Measurements from ENCODE around the gene FAHD2A.
"Not testable (repeated sequence)": the region's sequence is repeated elsewhere in the genome, so short reads cannot be mapped to it uniquely, and the experiment has no call there.

FAHD2A gene

DNA sequence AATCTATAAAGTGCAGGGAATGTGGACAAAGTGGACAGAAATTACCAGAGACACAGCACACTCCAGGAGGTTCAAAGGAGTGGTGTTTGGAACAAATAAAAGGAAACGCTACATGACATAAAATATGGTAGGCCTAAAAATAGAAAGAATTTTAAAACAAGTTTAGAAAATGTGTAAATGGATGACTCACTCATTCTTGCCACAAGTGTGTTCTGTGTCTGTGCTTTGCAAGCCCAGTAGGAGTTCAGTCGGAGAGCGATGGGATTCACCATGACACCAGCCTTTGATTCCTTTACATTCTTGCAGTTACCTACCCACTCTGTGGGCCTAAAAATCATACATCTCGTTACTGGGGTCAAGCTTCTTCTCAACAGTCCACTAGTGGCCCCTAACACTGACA is 30.9 kb downstream of the FAHD2A start:
- not testable (repeated sequence) for DNase-seq (ENCODE audit: low read depth in 3 of 3, low spot score in 1 of 3)

DNA sequence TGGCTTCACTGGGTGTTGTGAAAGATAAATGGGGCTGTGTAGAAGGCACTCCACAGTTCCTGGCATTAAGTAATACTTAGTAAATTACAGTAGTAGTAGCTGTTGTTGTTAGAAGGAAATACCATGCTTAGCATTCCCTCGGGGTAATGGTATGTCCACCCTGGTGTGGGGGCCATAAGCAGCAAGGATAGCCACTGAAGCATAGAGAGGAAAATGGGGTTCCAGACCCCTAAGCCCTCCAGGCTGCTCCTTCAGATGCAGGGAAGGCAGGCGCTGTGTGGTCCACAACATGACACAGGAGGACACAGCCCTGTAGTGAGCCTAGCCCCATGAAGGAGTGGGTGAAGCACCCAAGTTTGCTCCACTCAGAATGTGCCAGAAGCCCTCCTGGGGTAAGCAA is 31.5 kb downstream of the FAHD2A start:
- DNase-seq (ENCODE audit: low read depth in 3 of 3, low spot score in 1 of 3): not testable (repeated sequence)

DNA sequence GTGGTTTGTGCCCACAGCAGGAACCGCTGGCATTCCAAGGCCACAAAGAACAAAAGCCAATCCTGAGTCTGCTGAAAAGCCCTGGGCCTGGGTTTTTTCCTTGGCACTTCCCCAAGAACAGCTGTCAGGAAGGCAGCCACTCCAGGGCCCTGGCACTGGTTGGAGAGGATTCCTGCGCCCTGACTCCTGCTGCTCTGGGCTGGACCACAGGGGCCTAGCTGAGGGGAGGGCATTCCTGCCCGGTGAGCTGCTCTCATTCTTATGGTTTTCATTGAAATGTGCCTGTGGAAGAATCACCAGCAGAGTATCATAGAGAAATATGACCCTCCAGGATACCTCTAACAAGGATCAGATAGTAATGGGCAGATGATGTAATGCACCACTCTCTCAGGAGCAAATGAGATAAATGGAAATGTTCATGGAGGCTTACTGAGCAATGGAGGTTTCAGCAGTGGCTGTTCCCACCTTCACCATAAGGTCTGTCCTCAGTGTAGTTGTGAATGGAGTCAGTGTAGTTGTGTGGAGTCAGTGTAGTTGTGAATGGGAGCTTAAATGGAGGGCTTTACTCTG is 32.1 kb downstream of the FAHD2A start:
- DNase-seq (ENCODE audit: low read depth in 3 of 3, low spot score in 1 of 3): not testable (repeated sequence)

DNA sequence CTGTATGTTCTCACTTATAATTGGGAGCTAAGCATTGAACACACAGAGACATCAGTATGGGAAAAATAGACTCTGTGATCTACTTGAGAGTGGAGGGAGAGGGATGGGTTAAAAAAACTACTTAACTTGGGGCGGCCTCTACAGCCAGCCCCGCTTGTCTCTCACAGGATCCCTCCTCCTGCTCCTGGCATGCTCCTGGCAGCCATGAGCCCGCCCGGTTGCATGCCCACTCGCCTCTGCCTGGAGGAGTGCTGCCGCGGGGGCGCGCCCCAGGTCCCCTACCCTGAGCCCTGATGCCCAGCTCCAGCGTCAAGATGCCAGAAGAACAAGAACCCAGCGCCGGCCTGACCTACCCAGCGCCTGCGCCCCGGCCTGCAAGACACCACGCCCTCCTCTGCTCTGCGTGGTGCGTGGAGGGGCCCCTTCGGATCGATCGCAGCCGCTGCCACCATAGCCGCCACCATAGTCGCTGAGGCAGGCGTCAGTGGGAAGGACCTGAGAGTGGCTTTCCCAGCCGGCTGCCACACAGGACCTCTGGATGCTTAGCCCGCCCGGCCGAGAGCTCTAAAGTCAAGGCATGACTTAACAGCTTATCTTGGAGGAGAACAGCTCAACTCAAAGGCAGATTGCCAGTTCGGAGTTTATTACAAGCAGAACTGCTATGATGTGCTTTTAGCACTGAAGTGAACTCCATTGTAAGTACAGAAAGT is 32.8 kb downstream of the FAHD2A start:
- not testable (repeated sequence) for DNase-seq (ENCODE audit: low read depth in 3 of 3, low spot score in 1 of 3)

DNA sequence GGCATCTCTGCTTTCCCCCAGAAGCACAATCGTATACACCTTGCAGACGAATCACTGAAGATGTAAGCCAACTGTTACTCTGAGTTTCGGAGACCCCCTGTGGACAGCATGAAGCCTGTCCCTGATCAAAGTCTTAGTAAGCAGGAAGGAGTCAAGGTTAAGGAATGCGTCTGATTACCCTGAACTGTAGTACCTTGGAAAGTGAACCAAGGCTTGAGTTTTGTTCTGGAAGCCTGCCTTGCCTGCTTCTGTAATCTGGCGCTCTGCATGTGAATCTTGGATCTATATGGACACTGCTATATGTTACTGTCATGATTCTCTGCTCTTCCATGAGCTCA is 33.3 kb downstream of the FAHD2A start:
- DNase-seq (ENCODE audit: low read depth in 3 of 3, low spot score in 1 of 3): not testable (repeated sequence)

DNA sequence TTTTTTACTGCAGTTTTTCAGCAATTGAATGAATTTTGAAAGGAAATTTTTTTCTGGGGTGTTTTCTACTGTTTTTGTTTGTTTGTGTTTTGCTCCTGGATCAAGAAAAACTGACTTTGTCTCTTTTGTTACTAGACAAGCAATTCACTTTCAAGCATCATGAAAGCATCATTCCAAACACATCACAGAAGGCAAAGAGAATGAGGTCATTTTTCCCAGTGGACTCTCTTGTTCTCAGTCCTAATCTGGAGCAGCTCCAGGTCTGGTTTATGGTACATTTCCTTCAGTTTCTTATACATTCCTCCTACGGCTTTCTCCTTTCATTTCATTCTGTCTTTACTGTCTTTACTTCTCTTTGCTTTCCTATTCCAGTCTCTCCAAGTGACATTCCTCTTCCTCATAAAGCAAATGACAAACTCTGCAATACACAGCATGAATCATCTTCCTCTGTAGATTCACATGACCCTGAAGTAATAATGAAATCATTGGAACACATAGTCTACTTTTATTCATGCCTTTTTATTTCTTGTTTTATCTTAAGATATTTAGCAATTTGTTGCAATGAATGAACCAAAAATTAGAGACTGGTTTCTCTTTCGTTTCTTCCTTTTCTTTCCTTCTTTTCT is 40.1 kb downstream of the FAHD2A start:
- DNase-seq (ENCODE audit: low read depth in 3 of 3, low spot score in 1 of 3): not testable (repeated sequence)

DNA sequence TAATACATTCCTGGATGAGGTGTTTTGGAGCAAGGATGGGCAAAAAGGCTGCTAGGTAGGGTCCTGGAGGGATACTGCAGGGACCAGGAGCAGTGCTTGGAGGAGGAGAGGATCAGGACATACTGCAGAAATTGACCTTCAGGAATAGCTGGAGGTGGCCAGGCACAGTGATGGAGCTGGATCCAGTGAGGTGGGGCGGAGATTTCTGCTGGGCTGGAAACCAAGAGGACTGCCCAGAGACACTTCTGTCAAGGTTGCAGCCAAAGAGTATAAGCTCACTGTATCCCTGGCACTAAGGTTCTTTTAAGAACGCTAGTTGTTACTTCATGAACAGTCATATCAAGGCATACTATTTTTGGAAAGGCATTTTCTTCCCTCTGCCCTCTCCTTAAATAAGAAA is 42.8 kb downstream of the FAHD2A start:
- DNase-seq (ENCODE audit: low read depth in 3 of 3, low spot score in 1 of 3): not testable (repeated sequence)

DNA sequence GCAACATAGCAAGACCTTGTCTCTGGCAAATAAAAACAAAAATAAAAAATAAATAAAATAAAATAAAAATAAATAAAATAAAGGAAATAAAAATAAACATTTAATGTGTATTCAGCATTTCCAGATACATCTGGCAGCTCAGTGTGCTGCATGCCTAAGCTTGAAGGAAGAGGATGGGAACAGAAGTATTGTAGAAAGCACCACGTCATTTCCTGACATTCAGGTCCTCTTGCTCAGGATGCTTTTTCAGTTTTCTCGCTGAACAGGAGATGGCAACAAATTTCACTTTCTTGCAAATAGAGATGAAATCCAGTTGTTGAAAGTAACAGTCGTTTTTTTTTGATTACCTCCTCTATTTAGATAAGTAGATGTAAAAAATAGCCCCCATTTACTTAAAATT is 60.8 kb downstream of the FAHD2A start:
- not testable (repeated sequence) for DNase-seq (ENCODE audit: low read depth in 3 of 3, low spot score in 1 of 3)
